Sigmoid colon (tissue), 7 donors: ENCODE measurements around the gene ITGA11. TPM values are rescaled to one million over a fixed set of nuclear protein-coding genes. Genes with fewer than 3 reads are reported as not detected.

ENCODE experiments used
- DNase-seq: peaks from one replicate; pipeline ENCODE4 v3.0.0-alpha.2; 2019
- H3K27ac ChIP-seq, 4 donors: fragments of 200-600 bp; sonication (generic); one replicate each; pipeline ENCODE4 v1.5.1; 2016 to 2019; ENCODE audit warnings: mild to moderate bottlenecking in 1 of 4
- H3K27me3 ChIP-seq, 3 donors: fragments of 200-600 bp; sonication (generic); one replicate each; pipeline ENCODE4 v1.5.1; 2019; ENCODE audit warnings: mild to moderate bottlenecking in 1 of 3
- H3K36me3 ChIP-seq, 4 donors: fragments of 200-600 bp; sonication (generic); one replicate each; pipeline ENCODE4 v1.5.1; 2016 to 2019
- H3K4me1 ChIP-seq, 4 donors: fragments of 200-600 bp; sonication (generic); one replicate each; pipeline ENCODE4 v1.5.1; 2017 to 2019
- H3K4me3 ChIP-seq, 4 donors: fragments of 200-600 bp; sonication (generic); one replicate each; pipeline ENCODE4 v1.5.1; 2017 to 2019; ENCODE audit warnings: mild to moderate bottlenecking in 2 of 4, moderate library complexity in 1 of 4
- H3K9me3 ChIP-seq, 4 donors: fragments of 200-600 bp in 3 of 4; sonication (generic) in 3 of 4; one replicate each; pipeline versions ENCODE4 v1.5.1 to v1.6.1; 2013 to 2019
- CTCF ChIP-seq, 4 experiments: fragments of 450-650 bp in 3 of 4; fragments of 200-600 bp in 1 of 4; IDR thresholded peaks; one replicate each; pipeline ENCODE4 v1.5.1; 2016 to 2019; ENCODE audit warnings: antibody characterized with exemption in 4 of 4, mild to moderate bottlenecking in 3 of 4, moderate library complexity in 2 of 4
- EP300 ChIP-seq, 4 donors: sonication (generic); formaldehyde crosslinking; IDR thresholded peaks; one replicate each; pipeline ENCODE4 v1.6.1; 2017; ENCODE audit warnings: antibody characterized with exemption in 4 of 4
- POLR2A ChIP-seq, 2 donors: fragments of 450-650 bp; IDR thresholded peaks; one replicate each; pipeline ENCODE4 v1.6.1; 2016; ENCODE audit warnings: antibody characterized with exemption in 2 of 2, mild to moderate bottlenecking in 2 of 2, moderate library complexity in 2 of 2
- POLR2AphosphoS5 ChIP-seq, 4 donors: sonication (generic); formaldehyde crosslinking; IDR thresholded peaks; one replicate each; pipeline ENCODE4 v1.6.1; 2017; ENCODE audit warnings: antibody characterized with exemption in 4 of 4
- WGBS, 2 donors: extraction: QIAGEN DNeasy Blood & Tissue Kit; methylation state at CpG; one replicate each; pipeline ENCODE4 v1.1.7; 2013; 5-methylcytosine and 5-hydroxymethylcytosine counted together
- intact Hi-C: fragments of 100-400 bp; cut with DNase I; formaldehyde crosslinking; loops from one replicate; pipeline ENCODE4 v1.15.1; 2023
- polyA plus RNA-seq, 3 donors: library from polyadenylated mRNA; stranded (reverse); fragments of 200-250 nt; gene quantifications; one replicate each; pipeline ENCODE4 v1.2.3, GENCODE V29; 2013
- total RNA-seq, 4 donors: library from RNA; depleted of rRNA; stranded (reverse); fragments of >200 nt; gene quantifications; one replicate each; pipeline ENCODE4 v1.1.0, GENCODE V29; 2016
- donor health status: healthy with polysubstance abuse.
- donor health status: Bipolar disorder and iron deficiency.
- donor health status: healthy.

The ITGA11 gene
- total and polyA plus RNA-seq, 7 donors: 0.71 to 6.1 (median 1.2) TPM

- H3K36me3 ChIP-seq: peaks cover 0 to 32% (median 8%) of the 10 kb centered on the region in 4 donors
- no peak overlapping the region for H3K4me3 ChIP-seq
- WGBS, 2 donors: 95 to 97% methylated on average over 14 of the region's 14 CpGs
- H3K27ac ChIP-seq: peak overlapping the region in 1 of 4 donors; percentile 8
- DNase-seq: no peak
- H3K9me3 ChIP-seq: no peaks in the 10 kb centered on the region
- intact Hi-C loops: no loop called here
- H3K4me1 ChIP-seq: peaks cover 0 to 97% (median 71%) of the 10 kb centered on the region in 4 donors
- no peaks in the 10 kb centered on the region for H3K27me3 ChIP-seq
- TF ChIP-seq CTCF (IDR thresholded peaks at IDR 0.05): no peak
- no peak for TF ChIP-seq POLR2AphosphoS5 (IDR thresholded peaks at IDR 0.05)
- TF ChIP-seq EP300 (IDR thresholded peaks at IDR 0.05): no peak
Observed at GRCh38 chr15:68289621-68290352, 142.2 kb downstream of the ITGA11 start.

GRCh38 chr15:68289057-68289456 lies 142.9 kb downstream of the ITGA11 start:
- 85 to 87% methylated on average over 2 of the region's 2 CpGs for whole genome bisulfite sequencing, 2 donors
- no peaks in the 10 kb centered on the region for H3K27me3 ChIP-seq
- intact Hi-C loops: no loop called here
- peaks cover 0 to 40% (median 9%) of the 10 kb centered on the region in 4 donors for H3K36me3 ChIP-seq
- no peak overlapping the region for H3K4me3 ChIP-seq
- no peaks in the 10 kb centered on the region for H3K9me3 ChIP-seq
- peak overlapping the region in 1 of 4 donors; percentile 8 for H3K27ac ChIP-seq
- TF ChIP-seq CTCF (IDR thresholded peaks at IDR 0.05): no peak
- TF ChIP-seq EP300 (IDR thresholded peaks at IDR 0.05): no peak
- no peak for TF ChIP-seq POLR2AphosphoS5 (IDR thresholded peaks at IDR 0.05)
- no peak for TF ChIP-seq POLR2A (IDR thresholded peaks at IDR 0.05)
- DNase-seq: no peak
- H3K4me1 ChIP-seq: peaks cover 0 to 97% (median 68%) of the 10 kb centered on the region in 4 donors

- 79 to 90% methylated on average over 5 of the region's 5 CpGs for WGBS, 2 donors
- intact Hi-C loops: no loop called here
- DNase-seq: no peak
Observed at GRCh38 chr15:68286256-68286655, 145.7 kb downstream of the ITGA11 start.

GRCh38 chr15:68285259-68285980 lies 146.5 kb downstream of the ITGA11 start:
- Histone ChIP-seq H3K27me3 (no peaks in the 10 kb centered on the region), H3K4me1 (peaks cover 0 to 97% (median 72%) of the 10 kb centered on the region in 4 donors), H3K9me3 (no peaks in the 10 kb centered on the region), H3K36me3 (peaks cover 0 to 29% (median 7%) of the 10 kb centered on the region in 4 donors), H3K27ac (peak overlapping the region in 3 of 4 donors; percentile 5 to 98 (median 47)), H3K4me3 (no peak overlapping the region)
- intact Hi-C loops: no loop called here
- 91 to 94% methylated on average over 5 of the region's 5 CpGs for WGBS, 2 donors
- TF ChIP-seq CTCF (IDR thresholded peaks at IDR 0.05): no peak
- TF ChIP-seq EP300 (IDR thresholded peaks at IDR 0.05): no peak
- no peak for DNase-seq

More at GRCh38 chr15:68286256-68286655, 145.7 kb downstream of the ITGA11 start:
- no peak for TF ChIP-seq POLR2A (IDR thresholded peaks at IDR 0.05)
- peaks cover 0 to 37% (median 10%) of the 10 kb centered on the region in 4 donors for H3K36me3 ChIP-seq
- H3K9me3 ChIP-seq: no peaks in the 10 kb centered on the region
- H3K4me1 ChIP-seq: peaks cover 0 to 97% (median 69%) of the 10 kb centered on the region in 4 donors
- no peak overlapping the region for H3K4me3 ChIP-seq
- no peaks in the 10 kb centered on the region for H3K27me3 ChIP-seq
- peak overlapping the region in 1 of 4 donors; percentile 30 for H3K27ac ChIP-seq

GRCh38 chr15:68284616-68285258 lies 147.2 kb downstream of the ITGA11 start:
- peak overlapping the region in 2 of 4 donors; percentile 47 to 98 for H3K27ac ChIP-seq
- peaks cover 0 to 22% (median 4%) of the 10 kb centered on the region in 4 donors for H3K36me3 ChIP-seq
- WGBS, 2 donors: 89 to 92% methylated on average over 7 of the region's 7 CpGs
- no peak for DNase-seq
- no peaks in the 10 kb centered on the region for H3K9me3 ChIP-seq
- H3K4me1 ChIP-seq: peaks cover 0 to 97% (median 76%) of the 10 kb centered on the region in 4 donors
- TF ChIP-seq EP300 (IDR thresholded peaks at IDR 0.05): no peak
- TF ChIP-seq CTCF (IDR thresholded peaks at IDR 0.05): no peak
- TF ChIP-seq POLR2A (IDR thresholded peaks at IDR 0.05): no peak
- TF ChIP-seq POLR2AphosphoS5 (IDR thresholded peaks at IDR 0.05): no peak
- intact Hi-C loops: no loop called here
- no peaks in the 10 kb centered on the region for H3K27me3 ChIP-seq
- H3K4me3 ChIP-seq: no peak overlapping the region
